Germinal center (tissue), 1 donor: Measurements from ENCODE around the gene TMEM182.

Experiments
- DNase-seq: peaks from one replicate; pipeline ENCODE4 v3.0.0; 2012; ENCODE audit warnings: mixed read lengths, low spot score

TMEM182 gene

GRCh38 chr2:102801858-102802699, 40.2 kb downstream of the TMEM182 start:
- no peak for DNase-seq

GRCh38 chr2:102803041-102803896, 41.4 kb downstream of the TMEM182 start:
- no peak for DNase-seq

- no peak for DNase-seq
These were observed 42.0 kb downstream of the TMEM182 start for GRCh38 chr2:102803897-102804217.

GRCh38 chr2:102806250-102806837, 44.5 kb downstream of the TMEM182 start:
- DNase-seq = peak; percentile 62

GRCh38 chr2:102809291-102810189, 47.7 kb downstream of the TMEM182 start:
- no peak for DNase-seq

- no peak for DNase-seq
These were observed 53.5 kb downstream of the TMEM182 start for GRCh38 chr2:102815285-102815684.

GRCh38 chr2:102826904-102827303, 65.1 kb downstream of the TMEM182 start:
- no peak for DNase-seq

GRCh38 chr2:102832789-102833188, 71.0 kb downstream of the TMEM182 start:
- DNase-seq = no peak

GRCh38 chr2:102834523-102835273, 72.9 kb downstream of the TMEM182 start:
- DNase-seq = no peak

GRCh38 chr2:102837626-102838198, 75.9 kb downstream of the TMEM182 start:
- no peak for DNase-seq

- DNase-seq = peak; percentile 30
These were observed 78.0 kb downstream of the TMEM182 start for GRCh38 chr2:102839668-102840388.

- peak; percentile 25 for DNase-seq
These were observed 79.4 kb downstream of the TMEM182 start for GRCh38 chr2:102841107-102841840.

GRCh38 chr2:102843764-102844443, 82.1 kb downstream of the TMEM182 start:
- DNase-seq = no peak

GRCh38 chr2:102844911-102845310, 83.1 kb downstream of the TMEM182 start:
- no peak for DNase-seq

- peak; percentile 34 for DNase-seq
These were observed 86.6 kb downstream of the TMEM182 start for GRCh38 chr2:102848366-102848839.

GRCh38 chr2:102850888-102851287, 89.1 kb downstream of the TMEM182 start:
- DNase-seq = no peak

- no peak for DNase-seq
These were observed 91.0 kb downstream of the TMEM182 start for GRCh38 chr2:102852867-102853266.
